ENCODE results near the gene THSD4. TPM values are rescaled to one million over a fixed set of nuclear protein-coding genes. Genes with fewer than 3 reads are reported as not detected.

Gene THSD4
- total RNA-seq, 1 experiment from 2014 or later: 29.0 TPM

DNA sequence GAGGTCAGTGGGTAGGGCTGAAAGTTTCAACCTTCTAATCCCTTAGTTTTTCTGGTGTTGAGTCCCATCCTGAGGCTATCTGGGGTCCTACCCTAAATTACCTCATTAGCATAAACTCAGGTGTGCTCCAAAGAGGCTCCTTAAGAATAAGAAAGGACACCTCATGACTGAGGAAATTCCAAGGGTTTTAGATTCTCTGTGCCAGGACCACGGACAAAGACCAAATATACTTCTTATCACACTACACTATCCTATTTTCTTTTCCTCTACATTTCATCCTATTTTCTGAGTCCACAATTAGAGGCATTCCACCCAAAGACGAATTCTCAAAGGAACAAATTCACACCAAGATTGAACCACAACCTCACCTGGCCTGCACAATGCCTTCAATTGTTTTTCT, 9.8 kb upstream of the THSD4 start:
- H3K4me2 ChIP-seq (ENCODE audit: low read length): no peak overlapping the region
- no peaks in the 10 kb centered on the region for H3K9me2 ChIP-seq (replicated peaks; ENCODE audit: low read length)
- H3K79me2 ChIP-seq (ENCODE audit: low read length): no peaks in the 10 kb centered on the region
- no peaks in the 10 kb centered on the region for H4K20me1 ChIP-seq (ENCODE audit: low read length)
- DNase-seq (no peak), ATAC-seq (no peak)
- H3K9me3 ChIP-seq (ENCODE audit: low read length): no peaks in the 10 kb centered on the region
- no peaks in the 10 kb centered on the region for H3K27me3 ChIP-seq (ENCODE audit: low read length)
- H3K4me1 ChIP-seq (ENCODE audit: insufficient read depth, low read length): peaks cover 14% of the 10 kb centered on the region
- H2AFZ ChIP-seq (ENCODE audit: low read length): no peak overlapping the region
- H3K9ac ChIP-seq (ENCODE audit: low read length): no peak overlapping the region
- H3K27ac ChIP-seq (ENCODE audit: low read length): no peak overlapping the region
- ChIA-PET CTCF (no interaction called here), POLR2A (ENCODE audit: unreplicated experiment) (no interaction called here)
- no peaks in the 10 kb centered on the region for H3K36me3 ChIP-seq (ENCODE audit: low read depth, low read length)
- H3K4me3 ChIP-seq (ENCODE audit: low read length): no peak overlapping the region
- intact Hi-C loops (cut with micrococcal nuclease): no loop called here
- BruUV-seq (replicated peaks): no TSS peak
- no peaks in the 10 kb centered on the region for H3F3A ChIP-seq (ENCODE audit: low read length, unreplicated experiment)
- TF ChIP-seq EZH2 (IDR thresholded peaks at IDR 0.05; ENCODE audit: low read length, unreplicated experiment) (no peak), EZH2phosphoT487 (IDR thresholded peaks at IDR 0.05; ENCODE audit: borderline replicate concordance, low read length) (no peak)
- TF ChIP-seq, protein P1, sequence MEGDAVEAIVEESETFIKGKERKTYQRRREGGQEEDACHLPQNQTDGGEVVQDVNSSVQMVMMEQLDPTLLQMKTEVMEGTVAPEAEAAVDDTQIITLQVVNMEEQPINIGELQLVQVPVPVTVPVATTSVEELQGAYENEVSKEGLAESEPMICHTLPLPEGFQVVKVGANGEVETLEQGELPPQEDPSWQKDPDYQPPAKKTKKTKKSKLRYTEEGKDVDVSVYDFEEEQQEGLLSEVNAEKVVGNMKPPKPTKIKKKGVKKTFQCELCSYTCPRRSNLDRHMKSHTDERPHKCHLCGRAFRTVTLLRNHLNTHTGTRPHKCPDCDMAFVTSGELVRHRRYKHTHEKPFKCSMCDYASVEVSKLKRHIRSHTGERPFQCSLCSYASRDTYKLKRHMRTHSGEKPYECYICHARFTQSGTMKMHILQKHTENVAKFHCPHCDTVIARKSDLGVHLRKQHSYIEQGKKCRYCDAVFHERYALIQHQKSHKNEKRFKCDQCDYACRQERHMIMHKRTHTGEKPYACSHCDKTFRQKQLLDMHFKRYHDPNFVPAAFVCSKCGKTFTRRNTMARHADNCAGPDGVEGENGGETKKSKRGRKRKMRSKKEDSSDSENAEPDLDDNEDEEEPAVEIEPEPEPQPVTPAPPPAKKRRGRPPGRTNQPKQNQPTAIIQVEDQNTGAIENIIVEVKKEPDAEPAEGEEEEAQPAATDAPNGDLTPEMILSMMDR (conservative IDR thresholded peaks at IDR 0.05; ENCODE audit: low read depth, low read length): no peak

DNA sequence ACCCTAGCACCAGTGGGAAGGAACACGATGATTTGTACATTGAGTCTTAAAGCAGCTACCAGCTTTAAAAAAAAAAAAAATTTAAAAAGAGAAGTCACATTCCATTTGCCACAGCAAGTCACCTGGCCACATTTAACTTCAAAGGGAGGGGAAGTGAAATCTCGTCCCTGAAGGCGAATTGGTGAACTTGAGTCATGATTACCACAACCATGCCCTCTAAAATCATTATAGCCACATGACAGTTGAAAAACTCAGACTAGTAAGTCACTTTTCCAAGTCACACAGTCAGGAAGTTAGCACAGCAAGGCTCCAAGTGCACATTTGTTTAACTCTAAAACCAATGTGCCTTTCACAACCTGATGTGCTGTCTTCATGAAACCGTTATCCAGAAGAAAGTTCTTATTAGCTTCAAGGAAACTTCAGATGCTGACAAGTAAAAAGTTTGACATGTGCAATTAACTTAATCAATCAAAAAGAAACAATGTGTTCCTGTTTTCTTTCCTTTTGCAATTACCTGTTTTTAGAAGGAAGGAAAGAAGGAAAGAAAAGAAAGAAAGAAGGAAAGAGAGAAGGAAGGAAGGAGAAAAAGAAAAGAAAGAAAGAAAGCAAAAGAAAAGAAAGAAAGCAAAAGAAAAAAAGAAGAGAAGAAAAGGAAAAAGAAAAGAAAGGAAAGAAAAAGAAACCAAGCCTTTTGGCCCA, 8.3 kb upstream of the THSD4 start:
- Histone ChIP-seq H3F3A (ENCODE audit: low read length, unreplicated experiment) (no peaks in the 10 kb centered on the region), H4K20me1 (ENCODE audit: low read length) (no peaks in the 10 kb centered on the region), H2AFZ (ENCODE audit: low read length) (peak overlapping the region; percentile 31; the same call in 1 of the 2 replicates), H3K9me3 (ENCODE audit: low read length) (no peaks in the 10 kb centered on the region), H3K4me1 (ENCODE audit: insufficient read depth, low read length) (peaks cover 25% of the 10 kb centered on the region), H3K79me2 (ENCODE audit: low read length) (no peaks in the 10 kb centered on the region), H3K4me2 (ENCODE audit: low read length) (peak overlapping the region; percentile 30; the same call in 1 of the 2 replicates), H3K9ac (ENCODE audit: low read length) (no peak overlapping the region), H3K27ac (ENCODE audit: low read length) (peak overlapping the region; percentile 65), H3K9me2 (replicated peaks; ENCODE audit: low read length) (no peaks in the 10 kb centered on the region), H3K36me3 (ENCODE audit: low read depth, low read length) (no peaks in the 10 kb centered on the region), H3K27me3 (ENCODE audit: low read length) (no peaks in the 10 kb centered on the region), H3K4me3 (ENCODE audit: low read length) (no peak overlapping the region)
- CTCF ChIA-PET: interaction anchor here (0.6 kb wide), 1 partner anchor 28 kb away, joined by 14 read pairs; no protein-coding TSS in a partner anchor
- DNase-seq: peak; percentile 71
- intact Hi-C loops (cut with micrococcal nuclease): no loop called here
- ATAC-seq: no peak
- no TSS peak for BruUV-seq (replicated peaks)
- POLR2A ChIA-PET (ENCODE audit: unreplicated experiment): no interaction called here
- TF ChIP-seq EZH2 (IDR thresholded peaks at IDR 0.05; ENCODE audit: low read length, unreplicated experiment) (no peak), EZH2phosphoT487 (IDR thresholded peaks at IDR 0.05; ENCODE audit: borderline replicate concordance, low read length) (no peak)
- TF ChIP-seq, protein P1 (conservative IDR thresholded peaks at IDR 0.05; ENCODE audit: low read depth, low read length): no peak

DNA sequence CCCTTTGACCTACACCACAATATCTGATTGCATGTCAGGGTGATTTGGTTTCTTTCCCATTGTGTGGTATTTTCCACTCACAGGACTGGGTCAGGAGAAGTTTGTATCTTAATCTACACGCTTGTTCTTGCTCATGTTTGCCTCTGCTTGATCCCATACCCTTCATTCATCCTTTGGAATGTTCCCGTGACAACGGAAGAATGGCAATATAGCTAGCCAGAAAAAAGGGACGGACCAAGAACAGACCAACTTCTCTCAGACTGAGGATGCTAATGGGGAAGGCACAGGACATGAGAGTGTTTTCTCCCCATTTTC, 7.8 kb upstream of the THSD4 start:
- Histone ChIP-seq H3K9me2 (replicated peaks; ENCODE audit: low read length) (no peaks in the 10 kb centered on the region), H3K9me3 (ENCODE audit: low read length) (no peaks in the 10 kb centered on the region), H4K20me1 (ENCODE audit: low read length) (no peaks in the 10 kb centered on the region), H3F3A (ENCODE audit: low read length, unreplicated experiment) (no peaks in the 10 kb centered on the region), H3K79me2 (ENCODE audit: low read length) (no peaks in the 10 kb centered on the region), H3K27ac (ENCODE audit: low read length) (peak overlapping the region; percentile 65), H3K27me3 (ENCODE audit: low read length) (no peaks in the 10 kb centered on the region), H3K4me2 (ENCODE audit: low read length) (no peak overlapping the region), H3K4me1 (ENCODE audit: insufficient read depth, low read length) (peaks cover 29% of the 10 kb centered on the region), H3K9ac (ENCODE audit: low read length) (no peak overlapping the region), H3K36me3 (ENCODE audit: low read depth, low read length) (no peaks in the 10 kb centered on the region), H3K4me3 (ENCODE audit: low read length) (no peak overlapping the region), H2AFZ (ENCODE audit: low read length) (no peak overlapping the region)
- TF ChIP-seq EZH2phosphoT487 (IDR thresholded peaks at IDR 0.05; ENCODE audit: borderline replicate concordance, low read length) (no peak), EZH2 (IDR thresholded peaks at IDR 0.05; ENCODE audit: low read length, unreplicated experiment) (no peak)
- TF ChIP-seq, protein P1 (conservative IDR thresholded peaks at IDR 0.05; ENCODE audit: low read depth, low read length): no peak
- intact Hi-C loops (cut with micrococcal nuclease): no loop called here
- BruUV-seq (replicated peaks): no TSS peak
- DNase-seq: no peak
- ChIA-PET POLR2A (ENCODE audit: unreplicated experiment) (no interaction called here), CTCF (no interaction called here)
- ATAC-seq: no peak
